Adipocyte (in vitro differentiated cells): ENCODE data around the gene SPATA12.
"Not testable (repeated sequence)": the region's sequence is repeated elsewhere in the genome, so short reads cannot be mapped to it uniquely, and the experiment has no call there.

ENCODE experiments used
- DNase-seq: peaks from one replicate; pipeline ENCODE4 v3.0.0-alpha.2; 2015; ENCODE audit warnings: low read depth
- H3K27me3 ChIP-seq: replicated peaks from 2 replicates; pipeline ENCODE4 v1.7.0; 2013; ENCODE audit warnings: mild to moderate bottlenecking, low read length, moderate library complexity; ENCODE audit not compliant: control insufficient read depth, insufficient read depth
- H3K36me3 ChIP-seq: 2 replicates; pipeline ENCODE4 v1.7.0; 2013; ENCODE audit warnings: low read length, mild to moderate bottlenecking, moderate library complexity; ENCODE audit not compliant: control insufficient read depth, insufficient read depth, severe bottlenecking
- H3K4me1 ChIP-seq: 2 replicates; pipeline ENCODE4 v1.7.0; 2013; ENCODE audit warnings: mild to moderate bottlenecking, low read length, moderate library complexity; ENCODE audit not compliant: control insufficient read depth, insufficient read depth
- H3K4me3 ChIP-seq: 2 replicates; pipeline ENCODE4 v1.7.0; 2013; ENCODE audit warnings: mild to moderate bottlenecking, low read length, moderate library complexity
- H3K9ac ChIP-seq: 2 replicates; pipeline ENCODE4 v1.7.0; 2013; ENCODE audit warnings: mild to moderate bottlenecking, low read length, moderate library complexity
- H3K9me3 ChIP-seq: 2 replicates; pipeline ENCODE4 v1.7.0; 2013; ENCODE audit warnings: mild to moderate bottlenecking, low read length, moderate library complexity; ENCODE audit not compliant: control insufficient read depth

The SPATA12 gene

GRCh38 chr3:57074135-57074534, 13.7 kb downstream of the SPATA12 start:
- H3K9ac ChIP-seq: no peak overlapping the region
- no peak overlapping the region for H3K4me3 ChIP-seq
- peaks cover 11% of the 10 kb centered on the region for H3K4me1 ChIP-seq
- DNase-seq: no peak
- H3K27me3 ChIP-seq: peaks cover 3% of the 10 kb centered on the region
- peaks cover 3% of the 10 kb centered on the region for H3K9me3 ChIP-seq
- H3K36me3 ChIP-seq: no peaks in the 10 kb centered on the region

DNA sequence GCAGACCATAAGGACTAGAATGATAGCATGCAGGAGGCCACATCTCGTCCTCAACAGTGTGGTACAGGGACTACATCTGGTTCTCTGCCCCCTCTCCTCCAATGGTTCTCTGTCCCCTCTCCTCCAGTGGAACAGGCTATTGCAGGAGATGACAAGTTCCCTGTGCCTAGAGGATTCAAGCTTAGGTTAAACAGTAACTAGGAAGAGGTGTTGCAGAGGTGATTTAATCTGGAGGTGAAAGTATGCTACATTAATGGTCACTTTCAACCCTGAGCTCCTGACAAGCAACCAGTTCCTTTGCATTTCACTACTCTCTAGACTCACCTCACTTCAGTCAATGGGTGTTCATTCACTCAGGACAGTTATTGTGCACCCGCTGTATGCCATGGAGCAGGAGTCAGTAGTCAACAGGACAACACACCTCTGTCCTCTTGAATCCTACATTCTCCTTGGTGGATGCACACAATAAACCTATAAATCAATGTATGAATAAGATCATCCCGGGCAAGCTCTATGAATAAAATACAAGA, 16.0 kb downstream of the SPATA12 start:
- H3K27me3 ChIP-seq: peaks cover 3% of the 10 kb centered on the region
- no peak overlapping the region for H3K4me3 ChIP-seq
- H3K36me3 ChIP-seq: no peaks in the 10 kb centered on the region
- DNase-seq: no peak
- no peaks in the 10 kb centered on the region for H3K9me3 ChIP-seq
- no peak overlapping the region for H3K9ac ChIP-seq
- H3K4me1 ChIP-seq: peaks cover 17% of the 10 kb centered on the region

DNA sequence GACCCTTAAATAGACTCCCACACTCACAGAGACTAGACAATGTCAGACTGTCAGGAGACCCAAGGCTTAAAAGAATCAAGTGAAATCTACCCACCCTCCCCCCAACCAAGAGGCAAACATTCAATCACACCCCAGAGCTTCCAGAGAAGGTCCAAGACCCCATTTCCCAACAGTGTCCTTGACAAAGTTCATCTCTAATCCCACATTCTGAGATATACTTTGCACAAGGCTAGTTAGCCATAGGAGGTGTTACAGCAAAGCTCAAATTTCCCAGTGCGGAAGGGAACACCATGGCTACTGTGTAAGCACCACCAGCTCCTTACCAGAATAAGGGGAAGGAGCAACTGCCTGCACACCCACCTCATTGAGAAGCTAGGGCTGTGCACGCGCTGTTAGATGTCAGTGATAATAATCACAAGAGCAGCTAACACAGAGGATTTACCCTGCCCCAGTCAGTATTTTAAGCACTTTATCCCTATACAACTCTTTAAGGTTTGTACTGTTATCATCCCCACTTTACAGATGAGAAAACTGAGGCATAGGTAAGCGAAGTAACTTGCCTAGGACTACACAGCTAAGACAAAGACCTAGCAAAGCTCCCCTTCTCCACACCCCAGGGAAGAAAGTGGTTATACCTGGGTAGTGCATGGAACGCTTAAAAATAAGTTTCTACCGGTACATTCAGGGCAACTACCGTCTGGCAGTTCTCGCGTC, 17.3 kb downstream of the SPATA12 start:
- H3K27me3 ChIP-seq: peaks cover 3% of the 10 kb centered on the region
- H3K4me3 ChIP-seq: peak overlapping the region; percentile 89
- peaks cover 17% of the 10 kb centered on the region for H3K4me1 ChIP-seq
- peak overlapping the region; percentile 87 for H3K9ac ChIP-seq
- no peaks in the 10 kb centered on the region for H3K36me3 ChIP-seq
- no peak for DNase-seq
- H3K9me3 ChIP-seq: no peaks in the 10 kb centered on the region

DNA sequence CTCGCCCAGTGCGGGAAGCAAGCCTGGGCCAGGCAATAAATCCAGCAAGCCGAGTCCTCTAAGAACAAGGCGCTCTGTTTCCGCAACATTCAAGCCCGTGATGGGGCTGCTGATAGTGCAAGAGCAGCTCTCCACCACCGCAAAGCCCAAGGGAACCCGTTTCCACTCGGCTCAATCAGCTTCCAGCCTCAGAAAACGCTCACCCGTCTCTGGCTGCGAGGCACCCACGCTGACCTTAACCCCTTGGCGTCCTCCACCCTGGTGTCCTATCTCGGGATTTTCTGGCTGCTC, 17.8 kb downstream of the SPATA12 start:
- Histone ChIP-seq H3K4me3 (peak overlapping the region; percentile 89), H3K9me3 (no peaks in the 10 kb centered on the region), H3K27me3 (peaks cover 3% of the 10 kb centered on the region), H3K4me1 (peaks cover 17% of the 10 kb centered on the region), H3K36me3 (no peaks in the 10 kb centered on the region), H3K9ac (peak overlapping the region; percentile 87)
- DNase-seq: peak; percentile 57

GRCh38 chr3:57078635-57079473, 18.4 kb downstream of the SPATA12 start:
- Histone ChIP-seq H3K4me1 (peaks cover 17% of the 10 kb centered on the region), H3K36me3 (no peaks in the 10 kb centered on the region), H3K4me3 (peak overlapping the region; percentile 89), H3K9ac (peak overlapping the region; percentile 87), H3K27me3 (peaks cover 3% of the 10 kb centered on the region), H3K9me3 (no peaks in the 10 kb centered on the region)
- peak; percentile 67 for DNase-seq

- Histone ChIP-seq H3K9ac (peak overlapping the region; percentile 72), H3K9me3 (no peaks in the 10 kb centered on the region), H3K4me1 (peaks cover 17% of the 10 kb centered on the region), H3K36me3 (no peaks in the 10 kb centered on the region), H3K4me3 (peak overlapping the region; percentile 75), H3K27me3 (peaks cover 3% of the 10 kb centered on the region)
- no peak for DNase-seq
These were observed 19.0 kb downstream of the SPATA12 start for GRCh38 chr3:57079474-57079831.

- DNase-seq: no peak
- H3K9me3 ChIP-seq: no peaks in the 10 kb centered on the region
- H3K27me3 ChIP-seq: peaks cover under 1% of the 10 kb centered on the region
- peaks cover 17% of the 10 kb centered on the region for H3K4me1 ChIP-seq
- H3K36me3 ChIP-seq: no peaks in the 10 kb centered on the region
- H3K4me3 ChIP-seq: no peak overlapping the region
- H3K9ac ChIP-seq: no peak overlapping the region
These were observed 19.7 kb downstream of the SPATA12 start for GRCh38 chr3:57080171-57080570.

DNA sequence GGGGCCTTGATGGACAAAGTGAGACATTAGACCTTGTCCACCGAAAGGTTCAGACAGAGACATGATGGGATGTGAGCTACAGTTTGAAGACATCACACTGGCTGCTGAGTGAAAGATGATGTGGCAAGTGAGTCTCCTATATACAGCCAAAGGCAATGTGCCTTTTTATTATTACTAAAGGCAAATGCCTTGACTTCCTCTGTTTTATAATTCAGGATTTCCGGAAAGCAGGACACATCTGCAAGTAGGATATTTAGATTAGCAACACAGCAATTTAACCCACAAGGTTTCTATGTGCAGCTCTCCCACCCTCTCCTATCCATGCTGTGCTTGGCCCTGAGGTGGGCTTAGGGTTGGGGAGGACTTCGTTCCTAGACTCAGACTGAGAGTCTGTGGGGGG, 20.7 kb downstream of the SPATA12 start:
- H3K36me3 ChIP-seq: no peaks in the 10 kb centered on the region
- peaks cover 21% of the 10 kb centered on the region for H3K4me1 ChIP-seq
- no peak overlapping the region for H3K9ac ChIP-seq
- no peak for DNase-seq
- no peaks in the 10 kb centered on the region for H3K27me3 ChIP-seq
- H3K9me3 ChIP-seq: no peaks in the 10 kb centered on the region
- no peak overlapping the region for H3K4me3 ChIP-seq

DNA sequence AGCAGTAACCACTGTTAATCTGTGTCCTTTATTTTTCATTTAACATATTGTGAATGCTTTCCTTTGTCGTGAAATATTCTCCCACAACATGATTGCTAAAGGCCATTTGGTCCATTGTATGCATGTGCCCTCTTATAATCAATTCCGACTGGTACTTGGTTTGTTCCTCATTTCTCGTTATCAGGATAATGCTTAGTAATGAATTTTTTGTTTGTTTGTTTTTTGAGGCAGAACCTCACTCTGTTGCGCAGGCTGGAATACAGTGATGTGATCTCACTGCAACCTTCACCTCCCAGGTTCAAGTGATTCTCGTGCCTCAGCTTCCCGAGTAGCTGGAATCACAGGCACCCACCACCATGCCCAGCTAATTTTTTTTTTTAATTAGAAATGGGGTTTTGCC, 22.0 kb downstream of the SPATA12 start:
- no peak overlapping the region for H3K9ac ChIP-seq
- no peaks in the 10 kb centered on the region for H3K9me3 ChIP-seq
- H3K4me1 ChIP-seq: peaks cover 31% of the 10 kb centered on the region
- H3K36me3 ChIP-seq: no peaks in the 10 kb centered on the region
- H3K4me3 ChIP-seq: no peak overlapping the region
- DNase-seq: no peak
- no peaks in the 10 kb centered on the region for H3K27me3 ChIP-seq

DNA sequence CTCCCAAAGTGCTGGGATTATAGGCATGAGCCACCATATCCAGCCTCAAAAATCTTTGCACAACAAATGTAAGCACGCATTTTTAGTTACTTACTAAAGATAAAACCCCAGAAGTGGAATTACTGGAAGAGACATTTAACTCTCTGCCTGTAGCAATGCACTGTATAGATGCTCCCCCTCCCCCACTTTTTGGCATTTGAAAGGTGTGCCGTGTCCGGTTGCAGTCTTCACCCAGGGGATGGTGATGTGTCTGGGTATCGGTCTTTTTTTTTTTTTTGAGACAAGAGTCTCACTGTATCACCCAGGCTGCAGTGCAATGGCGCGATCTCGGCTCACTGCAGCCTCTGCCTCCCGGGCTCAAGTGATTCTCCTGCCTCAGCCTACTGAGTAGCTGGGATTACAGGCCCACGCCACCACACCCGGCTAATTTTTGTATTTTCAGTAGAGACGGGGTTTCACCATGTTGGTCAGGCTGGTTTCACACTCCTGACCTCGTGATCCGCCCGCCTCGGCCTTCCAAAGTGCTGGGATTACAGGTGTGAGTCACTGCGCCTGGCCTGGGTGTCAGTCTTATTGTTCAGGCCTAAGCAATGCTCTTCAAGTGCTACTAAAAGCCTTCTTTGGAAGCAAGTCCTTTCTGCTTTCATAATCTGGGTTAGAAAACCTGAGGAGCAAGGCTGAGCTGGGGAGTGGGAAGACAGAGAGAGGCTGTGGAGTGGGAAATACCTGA, 23.0 kb downstream of the SPATA12 start:
- not testable (repeated sequence) for DNase-seq, H3K9me3 ChIP-seq, H3K36me3 ChIP-seq, H3K27me3 ChIP-seq, H3K9ac ChIP-seq, H3K4me3 ChIP-seq
- H3K4me1 ChIP-seq: peaks cover 29% of the 10 kb centered on the region

DNA sequence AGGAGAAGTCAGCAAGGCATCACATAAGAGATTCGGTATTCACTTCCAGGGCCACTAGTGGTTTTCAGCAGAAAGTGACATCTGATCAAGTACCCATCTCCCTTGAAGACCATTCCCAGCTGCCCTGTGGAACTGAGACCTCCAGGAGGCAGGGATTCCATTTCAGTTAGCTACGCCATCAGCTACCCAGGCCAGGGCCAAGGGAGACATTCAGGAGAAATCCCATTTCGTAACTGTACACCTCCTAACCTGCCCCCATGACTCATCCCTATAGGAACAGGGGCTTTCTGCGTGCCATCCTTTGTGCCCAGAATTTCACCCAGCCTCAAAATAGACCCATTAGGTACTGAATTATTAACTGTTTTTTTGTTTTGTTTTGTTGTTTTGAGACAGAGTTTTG, 24.7 kb downstream of the SPATA12 start:
- Histone ChIP-seq H3K9ac (no peak overlapping the region), H3K9me3 (no peaks in the 10 kb centered on the region), H3K36me3 (no peaks in the 10 kb centered on the region), H3K27me3 (no peaks in the 10 kb centered on the region), H3K4me3 (no peak overlapping the region), H3K4me1 (peaks cover 21% of the 10 kb centered on the region)
- DNase-seq: no peak
